Measurements from ENCODE around the gene PLVAP. TPM values are rescaled to one million over a fixed set of nuclear protein-coding genes. Genes with fewer than 3 reads are reported as not detected.
A peak's percentile ranks its signal among the peaks of the same experiment; 100 is the strongest.

The PLVAP gene
- total RNA-seq, 1 donor from 2014 or later: 6.5 TPM

- no peak for DNase-seq (ENCODE audit: low spot score)
Measured at GRCh38 chr19:17323300-17323963, 53.7 kb downstream of the PLVAP start.

DNA sequence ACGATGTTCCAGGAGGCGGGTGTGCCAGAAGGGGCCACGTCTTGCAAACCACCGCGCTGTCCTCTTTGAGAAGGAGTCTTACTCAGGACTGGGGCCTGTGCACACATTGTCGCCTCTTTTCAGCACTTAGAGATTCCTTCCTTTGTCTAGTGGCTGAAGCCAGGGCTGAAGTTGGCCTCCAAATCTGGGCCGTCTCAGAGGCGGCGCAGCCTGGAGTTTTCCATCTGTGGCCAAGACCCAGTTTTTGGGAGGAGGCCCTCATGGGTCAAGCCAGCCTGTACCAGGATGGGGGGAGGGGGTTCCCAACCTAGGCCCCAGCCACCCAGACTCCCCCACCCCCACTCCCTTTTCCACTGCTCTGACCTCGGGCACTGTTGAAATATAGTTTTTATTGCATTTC, 54.3 kb downstream of the PLVAP start:
- no peak for DNase-seq (ENCODE audit: low spot score)

- no peak for DNase-seq (ENCODE audit: low spot score)
Measured at GRCh38 chr19:17321655-17322489, 55.3 kb downstream of the PLVAP start.

DNA sequence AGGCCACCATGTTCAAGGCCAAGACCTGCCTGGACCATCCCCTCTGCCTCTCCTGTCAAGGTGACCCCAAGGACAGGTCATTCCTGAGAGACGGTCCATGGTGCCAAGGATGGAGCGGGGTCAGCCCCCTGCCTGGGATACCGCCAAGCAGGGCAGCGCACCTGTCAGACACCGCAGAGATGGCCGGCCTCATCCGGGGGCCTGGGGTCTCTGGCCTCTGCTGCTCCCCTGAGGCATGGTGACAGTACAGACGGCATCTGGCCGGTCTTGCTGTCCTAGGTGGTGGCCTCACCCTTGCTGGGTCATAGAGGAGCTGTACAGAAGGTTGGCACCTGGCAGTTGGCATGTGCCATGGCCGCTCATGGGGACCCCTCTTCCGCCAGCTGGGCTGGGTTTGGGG, 56.7 kb downstream of the PLVAP start:
- no peak for DNase-seq (ENCODE audit: low spot score)

DNA sequence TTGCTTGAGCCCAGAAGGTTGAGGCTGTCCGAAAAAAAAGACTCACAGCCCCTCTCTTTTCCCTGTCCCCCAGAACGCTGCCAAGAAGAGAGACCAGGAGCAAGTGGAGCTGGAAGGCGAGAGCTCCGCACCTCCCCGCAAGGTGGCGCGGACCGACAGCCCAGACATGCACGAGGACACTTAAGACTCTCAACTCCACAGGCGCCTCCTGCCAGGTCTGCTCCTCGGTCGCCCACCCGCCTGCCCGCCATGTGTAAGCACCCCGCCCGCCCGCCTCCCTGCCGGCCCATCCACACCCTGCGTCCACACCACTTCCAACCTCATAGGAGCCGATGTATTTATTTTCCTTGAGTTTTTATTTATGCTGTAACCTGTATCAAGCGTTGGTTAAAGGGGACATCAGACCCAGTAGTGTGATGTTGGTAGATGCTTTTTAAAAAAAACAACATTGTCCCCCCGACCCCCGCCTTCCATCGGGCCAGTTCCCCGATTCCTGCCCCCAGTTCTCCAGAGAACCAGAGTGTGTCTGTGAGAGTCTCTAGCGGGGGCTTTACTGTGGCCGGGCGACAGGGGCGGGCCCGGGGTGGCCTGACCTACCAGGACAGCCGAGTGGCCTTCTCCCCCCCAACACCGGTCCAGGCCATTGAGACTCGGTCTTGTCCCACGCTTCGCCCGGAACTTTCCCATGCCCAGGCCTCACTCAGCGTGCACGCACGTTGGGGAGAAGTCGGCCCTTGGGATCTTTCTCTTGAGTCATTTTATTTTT, 57.5 kb downstream of the PLVAP start:
- DNase-seq (ENCODE audit: low spot score): no peak

DNA sequence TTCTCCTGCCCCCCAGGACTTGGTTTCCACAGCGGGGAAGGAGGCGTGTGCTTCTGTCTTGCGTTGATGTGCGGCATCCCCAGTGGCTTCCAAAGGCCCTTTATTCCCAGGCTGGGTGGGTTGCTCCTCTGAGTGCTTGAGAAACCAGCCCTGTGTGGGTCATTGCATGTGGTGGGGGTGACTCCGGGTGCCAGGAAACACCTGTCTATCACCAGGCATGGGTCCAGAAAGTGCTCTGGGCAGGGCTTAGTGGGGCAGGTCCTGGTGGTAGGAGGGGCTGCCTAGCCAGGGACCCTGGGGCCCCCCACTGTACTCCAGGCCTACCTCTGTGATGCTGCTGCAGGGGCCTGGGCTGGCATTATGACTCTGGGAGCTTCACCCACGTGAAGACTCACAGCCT, 58.2 kb downstream of the PLVAP start:
- no peak for DNase-seq (ENCODE audit: low spot score)

GRCh38 chr19:17314007-17314593, 63.0 kb downstream of the PLVAP start:
- no peak for DNase-seq (ENCODE audit: low spot score)

GRCh38 chr19:17312189-17313113, 64.7 kb downstream of the PLVAP start:
- DNase-seq (ENCODE audit: low spot score): no peak

GRCh38 chr19:17311455-17312188, 65.5 kb downstream of the PLVAP start:
- no peak for DNase-seq (ENCODE audit: low spot score)

DNA sequence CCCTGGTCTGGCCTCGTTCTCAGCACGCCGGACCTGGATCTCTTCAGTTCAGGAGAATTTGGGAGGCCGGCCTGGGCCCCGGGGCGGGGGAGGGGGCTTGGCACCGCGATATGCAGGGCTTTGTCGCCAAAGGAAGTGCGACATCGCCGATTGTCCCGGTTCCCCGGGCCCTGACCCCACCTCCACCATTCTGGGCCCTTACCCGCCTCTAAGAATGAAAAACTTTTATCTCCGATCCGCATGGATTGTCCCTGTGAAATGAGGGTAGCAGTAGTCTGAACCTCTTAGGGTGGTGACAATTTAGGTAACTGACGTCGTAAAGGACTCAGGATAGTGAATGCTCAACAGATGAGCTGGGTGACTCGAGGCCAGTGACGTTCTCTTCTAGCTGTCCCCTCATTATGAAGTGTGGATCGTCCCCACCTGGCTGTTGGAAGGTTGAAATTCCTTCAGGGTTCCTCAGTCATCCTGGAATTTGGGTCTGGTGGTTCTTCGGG, 67.1 kb downstream of the PLVAP start:
- DNase-seq (ENCODE audit: low spot score): no peak

DNA sequence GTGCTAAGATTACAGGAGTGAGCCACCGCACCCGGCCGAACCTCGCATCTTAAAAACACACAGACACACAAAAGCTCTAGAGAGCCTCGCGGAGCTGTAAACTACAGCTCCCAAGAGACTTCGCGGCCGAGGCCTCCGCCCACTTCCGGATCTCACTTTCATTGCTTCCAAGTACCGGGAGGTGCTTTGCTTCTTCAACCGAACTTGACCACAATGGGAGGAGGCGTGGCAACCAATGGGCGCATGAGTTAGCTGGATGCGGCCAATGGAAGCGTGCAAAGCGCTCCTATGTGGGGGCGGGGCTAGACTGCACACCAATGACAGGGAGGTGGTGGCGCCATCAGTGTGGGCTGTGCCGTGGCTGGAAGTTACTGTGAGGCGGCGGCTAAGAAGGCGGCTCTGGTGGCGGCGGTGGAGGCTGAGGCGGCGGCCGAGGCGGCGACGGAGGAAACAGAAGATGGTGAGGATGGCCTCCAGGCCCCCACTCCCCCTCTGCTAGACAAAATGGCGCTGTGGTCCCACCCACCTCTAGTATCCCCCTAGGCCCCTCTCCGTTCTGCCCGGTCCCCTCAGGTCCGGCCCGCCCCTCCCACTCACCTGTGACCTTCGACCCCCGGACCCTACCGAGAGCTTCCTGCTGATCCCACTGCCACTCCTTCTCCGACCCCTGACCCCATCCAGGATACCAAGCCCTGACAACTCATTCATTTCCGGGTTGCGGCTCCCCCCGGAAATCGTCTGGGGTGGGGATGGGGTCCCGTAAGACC, 67.8 kb downstream of the PLVAP start, which contains the start of gene DDA1:
Gene DDA1 (plus strand): TSS at position 366 of the 767 bp plus-strand sequence. CDS start 92 bp downstream, at position 458.
- peak; percentile 100 for DNase-seq (ENCODE audit: low spot score)

GRCh38 chr19:17307876-17308377, 69.2 kb downstream of the PLVAP start:
- DNase-seq (ENCODE audit: low spot score): no peak

DNA sequence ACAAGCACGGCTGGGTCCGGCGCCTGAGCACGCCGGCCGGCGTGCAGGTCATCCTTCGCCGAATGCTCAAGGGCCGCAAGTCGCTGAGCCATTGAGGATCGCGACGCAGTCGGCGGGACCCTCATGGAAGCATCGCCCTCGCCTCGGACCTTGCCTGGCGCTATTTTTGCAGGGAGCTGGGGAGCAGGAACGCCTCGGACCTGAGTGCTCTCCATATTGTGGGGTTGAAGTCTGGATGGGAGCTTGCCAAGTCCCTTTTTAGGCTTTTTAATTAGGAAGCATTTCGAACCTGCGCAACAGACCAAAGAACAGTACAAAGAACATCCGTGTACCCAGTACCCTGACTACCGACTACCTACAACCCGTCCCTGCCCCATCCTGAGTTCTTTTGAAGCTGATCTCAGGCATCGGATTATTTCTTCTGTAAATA, 70.8 kb downstream of the PLVAP start:
- no peak for DNase-seq (ENCODE audit: low spot score)

DNA sequence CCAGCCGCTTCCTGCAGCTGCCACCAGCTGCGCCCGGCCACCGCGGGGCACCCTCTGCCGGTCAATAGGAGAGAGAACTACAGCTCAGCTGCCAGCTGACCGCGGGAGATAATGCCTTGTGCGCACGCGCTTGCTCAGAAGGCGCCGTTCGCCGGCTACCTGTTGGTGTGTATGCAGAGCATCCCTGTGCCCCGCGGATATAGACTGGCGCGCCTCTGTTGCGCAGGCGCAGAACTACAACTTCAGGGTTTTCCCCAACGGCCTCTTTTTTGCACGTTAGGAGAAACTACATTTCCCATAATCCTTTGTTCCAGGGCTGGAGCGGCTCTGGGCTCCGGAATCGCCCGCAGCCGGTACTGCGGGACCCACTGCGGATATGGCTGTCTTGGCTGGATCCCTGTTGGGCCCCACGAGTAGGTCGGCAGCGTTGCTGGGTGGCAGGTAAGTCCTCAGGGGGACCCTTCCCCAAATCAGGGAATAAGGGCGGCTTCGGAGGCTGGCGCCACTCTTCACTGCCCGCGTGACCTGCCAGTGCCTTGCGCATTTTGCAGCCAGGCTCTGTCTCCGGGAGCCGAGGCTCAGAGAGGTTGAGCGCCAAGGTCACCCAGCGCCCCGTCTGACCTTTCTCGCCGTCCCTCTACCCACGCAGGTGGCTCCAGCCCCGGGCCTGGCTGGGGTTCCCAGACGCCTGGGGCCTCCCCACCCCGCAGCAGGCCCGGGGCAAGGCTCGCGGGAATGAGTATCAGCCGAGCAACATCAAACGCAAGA, 71.4 kb downstream of the PLVAP start, which contains the start of gene MRPL34:
Gene MRPL34 (plus strand): TSS at position 356 of the 768 bp plus-strand sequence. CDS start 21 bp downstream, at position 377.
- DNase-seq (ENCODE audit: low spot score): peak; percentile 99

DNA sequence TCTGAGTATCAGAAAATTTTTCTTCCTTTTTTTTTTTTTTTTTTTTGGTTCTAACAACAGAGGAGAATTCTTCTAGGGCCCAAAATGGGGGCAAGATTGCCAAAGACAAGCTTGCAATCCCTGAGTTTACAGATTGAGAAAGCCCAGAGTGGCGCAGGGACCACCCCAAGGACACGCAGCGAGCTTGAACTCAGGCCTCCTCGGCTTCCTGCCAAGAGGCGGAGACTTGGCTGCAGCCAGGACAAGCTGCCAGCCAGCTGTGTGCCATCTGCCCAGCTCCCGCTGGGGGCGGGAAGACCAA, 72.0 kb downstream of the PLVAP start:
- DNase-seq (ENCODE audit: low spot score): no peak

DNA sequence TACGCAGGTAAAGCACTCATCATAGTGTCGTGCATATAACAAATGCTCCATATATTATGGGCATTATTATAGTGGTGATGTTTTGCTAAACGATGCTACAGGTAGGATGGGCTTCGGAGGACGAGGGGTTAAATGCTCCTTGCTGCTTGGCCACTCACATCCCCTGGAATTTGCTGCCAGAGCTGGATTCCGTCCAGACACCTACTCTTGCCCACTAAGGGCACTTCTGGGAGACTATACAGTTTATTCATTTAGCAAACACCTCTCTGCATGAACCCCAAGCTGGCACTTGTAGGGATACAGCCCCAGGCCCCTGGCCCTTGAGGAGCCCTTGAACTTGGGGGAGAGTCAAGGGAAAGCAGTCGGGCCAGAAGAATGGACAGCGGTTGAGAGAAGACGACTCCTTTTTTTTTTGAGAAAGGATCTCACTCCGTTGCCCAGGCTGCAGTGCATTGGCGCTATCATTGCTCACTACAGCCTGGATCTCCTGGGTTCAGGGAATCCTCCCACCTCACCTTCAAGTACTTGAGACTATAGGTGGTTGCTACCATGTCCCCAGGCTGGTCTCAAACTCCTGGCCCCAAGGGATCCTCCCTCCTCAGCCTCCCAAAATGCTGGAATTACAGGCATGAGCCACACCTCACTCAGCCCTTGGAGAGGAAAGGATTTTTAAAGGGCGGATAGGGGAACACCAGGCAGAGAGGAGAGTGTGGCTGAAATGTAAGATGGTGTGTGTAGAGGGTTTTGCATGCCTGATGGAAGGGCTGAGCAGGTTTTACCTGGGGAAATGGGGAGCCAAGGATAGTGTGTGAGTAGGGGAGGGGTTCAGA, 72.5 kb downstream of the PLVAP start:
- DNase-seq (ENCODE audit: low spot score): no peak

- DNase-seq (ENCODE audit: low spot score): no peak
Measured at GRCh38 chr19:17303940-17304267, 73.2 kb downstream of the PLVAP start.
